HG02938 (cell line): Measurements from ENCODE around the gene RELB.

Experiments
- ATAC-seq: cut with Tn5 transposase; IDR thresholded peaks from one replicate; pipeline ENCODE4 v1.9.1; 2021; ENCODE audit warnings: mild to moderate bottlenecking, moderate library complexity; ENCODE audit not compliant: unreplicated experiment

Gene RELB

DNA sequence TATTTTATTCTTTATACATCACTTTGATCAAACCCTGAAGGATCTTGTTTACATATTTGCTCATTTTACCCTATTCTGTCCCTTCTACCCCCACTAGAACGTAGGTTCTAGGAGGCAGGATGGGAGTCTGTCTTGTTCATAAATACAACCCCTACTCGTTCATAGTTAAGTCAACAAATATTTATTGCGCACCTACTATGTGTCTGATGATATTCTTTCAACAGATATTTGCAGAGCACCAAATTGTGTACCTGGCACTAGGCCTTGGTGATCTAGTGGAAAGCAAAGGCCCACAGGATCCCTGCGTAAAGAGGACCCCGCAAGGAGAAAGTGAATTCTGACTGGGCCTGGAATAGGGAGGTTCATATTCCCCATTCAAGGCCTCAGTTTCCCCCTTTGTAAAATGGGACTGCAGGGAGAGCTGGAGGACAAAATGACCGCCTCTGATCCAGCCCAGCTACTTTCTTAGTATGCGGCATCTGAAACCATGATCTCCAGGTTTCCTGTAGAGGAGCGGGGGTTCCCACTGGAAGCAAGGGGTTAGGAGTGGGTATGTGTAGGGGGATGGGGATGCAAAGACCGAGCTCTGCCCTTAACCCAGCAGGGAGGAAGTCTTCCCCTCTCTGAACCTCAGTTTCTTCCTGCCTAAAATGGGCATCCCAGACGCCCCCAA, 77.3 kb downstream of the RELB start:
- ATAC-seq = no peak

DNA sequence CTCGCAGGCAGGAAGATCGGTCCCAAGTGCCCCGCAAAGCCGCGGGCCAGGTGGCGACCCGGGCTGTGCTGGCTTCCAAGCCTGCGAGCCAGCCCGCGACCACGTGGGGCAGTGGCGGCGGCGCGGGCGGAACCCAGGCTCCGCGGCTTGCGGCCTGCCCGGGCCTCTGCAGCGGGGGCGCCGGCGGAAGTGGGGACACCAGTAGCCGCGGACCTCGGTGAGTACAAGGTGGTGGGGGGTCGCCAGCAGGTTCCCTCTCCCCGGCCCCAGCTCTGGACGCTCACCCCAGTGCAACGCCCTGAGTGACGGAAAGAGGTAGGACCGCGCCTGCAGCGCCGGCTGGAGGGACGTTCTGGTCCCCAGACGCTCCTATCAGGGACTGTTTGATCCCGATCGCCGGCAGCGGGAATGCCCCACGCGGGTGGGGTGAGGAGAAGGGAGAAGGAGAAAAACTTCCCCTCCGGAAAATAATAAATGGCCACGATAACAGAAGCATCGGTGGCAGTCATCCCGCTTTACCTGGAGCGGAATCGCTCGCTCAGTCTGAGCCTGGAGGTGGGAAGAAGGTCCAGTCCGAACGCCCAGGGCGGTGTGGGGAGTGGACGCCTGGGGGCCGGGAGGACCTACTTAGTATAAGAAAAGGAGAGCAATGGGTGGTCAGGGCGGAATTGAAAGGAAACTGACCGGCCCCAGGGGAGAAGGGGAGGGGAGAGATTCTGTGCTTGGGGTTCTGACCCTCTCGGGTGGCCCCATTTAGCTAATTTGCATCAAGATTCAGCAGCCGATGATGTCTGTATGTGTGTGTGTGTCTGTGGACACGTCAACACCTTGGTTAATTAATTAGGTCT, 78.0 kb downstream of the RELB start, which contains the start of gene GEMIN7:
GEMIN7 (plus strand) TSS at position 198 of the 848 bp plus-strand sequence. CDS start 10,855 bp downstream, outside the sequence.
- no peak for ATAC-seq

GRCh38 chr19:45079911-45080370, 78.7 kb downstream of the RELB start:
- ATAC-seq = no peak

DNA sequence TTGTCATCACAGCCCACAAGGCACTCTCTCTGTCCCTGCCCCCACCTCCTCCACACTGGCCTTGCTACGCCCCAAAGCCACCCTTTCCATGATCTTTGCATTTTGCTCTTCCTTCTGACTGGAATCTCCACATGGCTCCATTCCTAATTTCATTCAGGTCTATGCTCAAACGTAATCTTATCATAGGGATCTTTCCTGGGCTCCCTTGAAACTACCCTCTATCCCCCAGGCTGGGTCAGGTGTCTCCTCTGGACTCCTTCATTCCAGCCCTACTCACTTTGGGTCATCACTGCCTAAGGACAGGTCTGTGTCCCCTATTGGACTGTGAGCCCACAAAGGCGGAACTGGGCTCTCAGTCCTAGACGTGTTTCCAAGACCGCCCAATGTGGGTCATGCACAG, 80.9 kb downstream of the RELB start:
- ATAC-seq = no peak

DNA sequence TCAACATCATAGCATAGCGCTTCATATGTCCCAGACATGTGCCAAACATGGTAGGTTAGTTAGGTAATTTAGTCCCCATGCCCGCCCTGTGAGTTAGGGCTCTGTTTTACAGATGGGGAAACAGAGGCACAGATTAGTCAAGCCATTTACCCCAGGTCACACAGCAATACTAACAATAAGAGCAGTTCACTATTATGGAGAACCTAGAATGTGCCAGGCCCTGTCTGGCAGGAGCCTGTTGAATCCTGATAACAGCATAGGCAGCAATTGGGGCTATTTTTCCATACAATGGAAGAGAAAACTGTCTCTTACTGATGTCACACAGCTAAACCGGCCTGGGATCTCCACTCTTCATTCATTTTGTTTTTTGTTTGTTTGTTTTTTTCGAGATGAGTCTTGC, 85.2 kb downstream of the RELB start:
- no peak for ATAC-seq

- ATAC-seq = no peak
These were observed 86.3 kb downstream of the RELB start for GRCh38 chr19:45087531-45087930.
